Iris pigment epithelial cell (primary cell): Measurements from ENCODE around the gene CYP1A1.
"Not testable (repeated sequence)": the region's sequence is repeated elsewhere in the genome, so short reads cannot be mapped to it uniquely, and the experiment has no call there.

ENCODE experiments used
- DNase-seq: peaks from one replicate; pipeline ENCODE4 v3.0.0-alpha.2; 2011; ENCODE audit warnings: low read depth

Gene CYP1A1

GRCh38 chr15:74725225-74725774 lies at the start of gene CYP1A1:
Gene CYP1A1 (minus strand): TSS chr15:74725528. CDS start chr15:74723097, 2,431 bp downstream.
- DNase-seq = no peak

GRCh38 chr15:74773731-74774252 lies 48.5 kb upstream of the CYP1A1 start:
- no peak for DNase-seq

GRCh38 chr15:74773329-74773728 lies 48.0 kb upstream of the CYP1A1 start:
- no peak for DNase-seq

GRCh38 chr15:74770211-74770903 lies 45.0 kb upstream of the CYP1A1 start:
- no peak for DNase-seq

- DNase-seq = no peak
Observed at GRCh38 chr15:74769463-74770025, 44.2 kb upstream of the CYP1A1 start.

- peak; percentile 42 for DNase-seq
Observed at GRCh38 chr15:74768771-74769342, 43.5 kb upstream of the CYP1A1 start.

GRCh38 chr15:74768099-74768770 lies 42.9 kb upstream of the CYP1A1 start:
- DNase-seq = no peak

GRCh38 chr15:74767167-74768098 lies 42.1 kb upstream of the CYP1A1 start:
- no peak for DNase-seq

GRCh38 chr15:74763416-74763815 lies 38.1 kb upstream of the CYP1A1 start:
- DNase-seq = no peak

- DNase-seq = no peak
Observed at GRCh38 chr15:74762791-74763150, 37.4 kb upstream of the CYP1A1 start.

- no peak for DNase-seq
Observed at GRCh38 chr15:74758736-74759135, 33.4 kb upstream of the CYP1A1 start.

- DNase-seq = no peak
Observed at GRCh38 chr15:74754593-74755215, 29.4 kb upstream of the CYP1A1 start.

- DNase-seq = peak; percentile 59
Observed at GRCh38 chr15:74752531-74752930, 27.2 kb upstream of the CYP1A1 start.

- no peak for DNase-seq
Observed at GRCh38 chr15:74752011-74752410, 26.7 kb upstream of the CYP1A1 start.

- DNase-seq = no peak
Observed at GRCh38 chr15:74750751-74751150, 25.4 kb upstream of the CYP1A1 start.

- no peak for DNase-seq
Observed at GRCh38 chr15:74749832-74750231, 24.5 kb upstream of the CYP1A1 start.

- no peak for DNase-seq
Observed at GRCh38 chr15:74748322-74748946, 23.1 kb upstream of the CYP1A1 start, which contains the start of gene CYP1A2. Gene CYP1A2 (plus strand): TSS chr15:74748845. CDS start chr15:74749739, 894 bp downstream.

GRCh38 chr15:74746389-74746788 lies 21.1 kb upstream of the CYP1A1 start:
- no peak for DNase-seq

- DNase-seq = no peak
Observed at GRCh38 chr15:74742422-74742821, 17.1 kb upstream of the CYP1A1 start.

GRCh38 chr15:74738239-74738638 lies 12.9 kb upstream of the CYP1A1 start:
- DNase-seq = not testable (repeated sequence)
